Right lobe of liver (tissue), 6 donors: ENCODE measurements around the gene DNASE2B. TPM values are rescaled to one million over a fixed set of nuclear protein-coding genes. Genes with fewer than 3 reads are reported as not detected.

Experiments
- ATAC-seq, 4 donors: fragments of 200-7000 bp; cut with Tn5 transposase; one replicate each; pipeline ENCODE4 v1.9.1; 2020; ENCODE audit warnings: mild to moderate bottlenecking in 4 of 4, moderate library complexity in 4 of 4
- DNase-seq, 3 donors: peaks; one replicate each; pipeline ENCODE4 v3.0.0-alpha.2; 2020
- H3K27ac ChIP-seq, 3 donors: fragments of 200-600 bp; one replicate each; pipeline ENCODE4 v1.8.0; 2022
- H3K27me3 ChIP-seq, 2 donors: fragments of 200-600 bp; one replicate each; pipeline ENCODE4 v1.8.0; 2022
- H3K36me3 ChIP-seq, 4 donors: fragments of 200-600 bp; sonication (generic) in 1 of 4; one replicate each; pipeline versions ENCODE4 v1.5.1 to v1.8.0; 2017 to 2022; ENCODE audit warnings: control low read depth in 1 of 4
- H3K4me1 ChIP-seq, 4 donors: fragments of 200-600 bp; sonication (generic) in 1 of 4; one replicate each; pipeline versions ENCODE4 v1.5.1 to v1.8.0; 2017 to 2022; ENCODE audit warnings: control low read depth in 1 of 4
- H3K4me3 ChIP-seq, 3 donors: fragments of 200-600 bp; one replicate each; pipeline ENCODE4 v1.8.0; 2022
- H3K9me3 ChIP-seq, 4 donors: fragments of 200-600 bp; sonication (generic) in 1 of 4; one replicate each; pipeline versions ENCODE4 v1.5.1 to v1.8.0; 2017 to 2022; ENCODE audit warnings: control low read depth in 1 of 4
- CTCF ChIP-seq, 4 donors: fragments of 200-600 bp in 3 of 4; fragments of 450-650 bp in 1 of 4; IDR thresholded peaks; one replicate each; pipeline versions ENCODE4 v1.5.1 to v1.8.0; 2016 to 2022; ENCODE audit warnings: antibody characterized with exemption in 4 of 4, mild to moderate bottlenecking in 2 of 4
- POLR2A ChIP-seq: fragments of 450-650 bp; IDR thresholded peaks from one replicate; pipeline ENCODE4 v1.6.1; 2017; ENCODE audit warnings: antibody characterized with exemption, mild to moderate bottlenecking
- WGBS: methylation state at CpG from one replicate; pipeline ENCODE4 v1.1.6; 2018; ENCODE audit warnings: low coverage, low lambda C conversion rate; ENCODE audit not compliant: insufficient coverage; ENCODE audit errors: missing lambda C conversion rate; 5-methylcytosine and 5-hydroxymethylcytosine counted together
- intact Hi-C, 2 donors: fragments of 100-400 bp; cut with DNase I; formaldehyde crosslinking; loops; one replicate each; pipeline versions ENCODE4 v1.11.2 to v1.14.1; 2022
- total RNA-seq, 6 experiments: library from RNA; depleted of rRNA in 2 of 6; stranded (reverse); fragments of >200 nt in 2 of 6; fragmentation: NEBNext Ultra II Directional in 3 of 6; extraction: Animal tissue kit (Norgen Biotek cat#: 25700) in 3 of 6; gene quantifications; one replicate each; pipeline versions ENCODE4 v1.1.0 to v1.2.4, GENCODE V29; 2016 to 2023
- donor health status: DM: no; HTN: yes; CAD: no.
- donor health status: DM: no; HTN: no; CAD: no.
- donor health status: DM: no; HTN: no; CAD: no.
- donor health status: DM: no; HTN: yes; CAD: no.
- donor health status: DM: no; HTN: yes; CAD: no.

DNASE2B gene
- total RNA-seq, 6 experiments from 2014 or later, result 0.17 to 0.25 (median 0.25) TPM; not detected in 3

DNA sequence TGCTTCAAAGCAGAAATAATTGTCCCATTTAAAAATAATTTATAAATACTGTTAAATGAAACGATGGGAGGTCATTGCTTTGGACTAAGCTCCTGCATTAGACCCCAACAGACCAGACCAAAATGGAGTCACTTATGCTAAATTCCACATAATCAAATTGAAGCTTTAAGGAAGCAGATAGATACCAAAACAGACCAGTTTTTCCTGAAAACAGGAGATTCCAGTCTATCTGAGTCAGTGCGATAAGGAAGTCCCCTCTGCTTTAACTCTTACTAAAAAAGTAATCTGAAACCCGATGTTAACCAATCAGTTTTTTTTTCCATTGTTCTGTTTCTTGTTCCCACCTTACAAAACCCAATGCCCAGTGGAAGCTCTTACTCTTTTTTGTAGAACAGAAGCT lies 16.2 kb upstream of the DNASE2B start:
- ATAC-seq (no peak), DNase-seq (no peak)
- no peak overlapping the region for H3K27ac ChIP-seq
- H3K4me3 ChIP-seq, result no peak overlapping the region
- no peaks in the 10 kb centered on the region for H3K9me3 ChIP-seq
- WGBS, result 58% methylated on average over 3 of the region's 3 CpGs
- H3K36me3 ChIP-seq, result no peaks in the 10 kb centered on the region
- TF ChIP-seq CTCF (IDR thresholded peaks at IDR 0.05) (no peak), POLR2A (no peak)
- H3K4me1 ChIP-seq, result no peaks in the 10 kb centered on the region
- intact Hi-C loops, result no loop called here
- H3K27me3 ChIP-seq, result no peaks in the 10 kb centered on the region

DNA sequence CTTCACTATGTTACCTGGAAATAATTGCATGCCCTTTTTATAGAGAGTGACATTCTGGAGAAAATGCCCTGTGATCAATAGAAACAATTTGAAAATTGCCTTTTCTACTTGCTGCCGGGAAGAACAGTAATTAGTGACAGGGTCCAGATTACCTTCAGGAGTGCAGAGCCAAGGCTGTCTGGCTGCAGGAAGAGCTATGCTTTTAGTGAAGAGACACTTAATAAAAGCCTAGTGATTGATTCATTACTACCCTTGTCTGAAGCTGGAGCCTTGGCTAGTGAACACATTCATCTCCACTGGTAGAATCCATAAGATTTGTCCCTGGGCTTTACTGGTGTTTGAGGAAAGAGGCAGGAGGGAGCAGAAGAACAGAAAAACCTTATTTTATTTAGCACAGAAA lies 12.9 kb upstream of the DNASE2B start:
- Histone ChIP-seq H3K36me3 (no peaks in the 10 kb centered on the region), H3K4me1 (no peaks in the 10 kb centered on the region), H3K27me3 (no peaks in the 10 kb centered on the region), H3K4me3 (no peak overlapping the region), H3K9me3 (no peaks in the 10 kb centered on the region), H3K27ac (no peak overlapping the region)
- 67% methylated on average over 1 of the region's 1 CpG for WGBS
- TF ChIP-seq CTCF (IDR thresholded peaks at IDR 0.05) (no peak), POLR2A (no peak)
- ATAC-seq (no peak), DNase-seq (no peak)
- intact Hi-C loops, result no loop called here

DNA sequence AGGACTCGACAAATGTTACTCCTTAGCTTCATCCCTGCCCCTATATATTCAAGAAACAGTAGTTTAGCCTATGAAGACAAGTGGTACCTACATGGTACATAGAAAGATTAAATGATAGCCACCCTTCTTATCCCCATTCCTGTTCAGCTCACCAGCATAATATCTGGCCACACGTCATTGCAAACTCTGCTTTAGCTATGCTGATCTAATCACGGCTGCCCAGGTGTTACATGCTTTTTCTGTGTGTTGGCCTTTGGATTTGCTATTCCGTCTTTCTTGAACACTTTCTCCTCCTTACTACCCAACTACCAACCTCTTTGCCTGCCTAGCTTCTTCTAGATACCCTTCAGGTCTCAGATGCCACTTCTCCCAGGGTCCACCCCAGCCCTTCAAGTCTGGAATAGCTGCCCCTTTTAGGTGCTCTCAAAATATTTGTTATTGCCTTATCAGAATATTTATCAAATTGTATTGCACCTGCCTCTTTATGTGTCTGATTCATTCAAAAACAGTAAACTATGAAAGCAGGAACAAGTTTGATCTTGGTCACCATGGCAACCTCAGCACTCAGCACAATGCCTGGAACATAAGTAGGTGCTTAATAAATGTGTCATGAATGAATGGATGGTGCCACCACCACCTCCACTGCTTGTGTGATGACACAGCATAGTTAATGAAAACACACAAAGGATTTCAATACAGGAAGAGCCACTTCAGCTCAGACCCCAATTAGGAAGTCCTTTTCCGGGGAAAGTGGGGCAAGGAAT lies 11.4 kb upstream of the DNASE2B start:
- Histone ChIP-seq H3K9me3 (no peaks in the 10 kb centered on the region), H3K4me1 (no peaks in the 10 kb centered on the region), H3K4me3 (no peak overlapping the region), H3K36me3 (no peaks in the 10 kb centered on the region), H3K27ac (no peak overlapping the region), H3K27me3 (no peaks in the 10 kb centered on the region)
- WGBS, result 72% methylated on average over 4 of the region's 5 CpGs
- TF ChIP-seq POLR2A (no peak), CTCF (IDR thresholded peaks at IDR 0.05) (no peak)
- ATAC-seq (no peak), DNase-seq (no peak)
- intact Hi-C loops, result no loop called here

GRCh38 chr1:84387480-84388163 lies 10.7 kb upstream of the DNASE2B start:
- no peak for DNase-seq
- Histone ChIP-seq H3K36me3 (no peaks in the 10 kb centered on the region), H3K27me3 (no peaks in the 10 kb centered on the region), H3K27ac (no peak overlapping the region), H3K4me3 (no peak overlapping the region), H3K9me3 (no peaks in the 10 kb centered on the region), H3K4me1 (no peaks in the 10 kb centered on the region)
- 82% methylated on average over 5 of the region's 8 CpGs for WGBS
- TF ChIP-seq CTCF (IDR thresholded peaks at IDR 0.05) (no peak), POLR2A (no peak)
- no peak for ATAC-seq
- intact Hi-C loops, result no loop called here
